ENCODE results near the gene PPFIBP2. TPM values are rescaled to one million over a fixed set of nuclear protein-coding genes. Genes with fewer than 3 reads are reported as not detected.

PPFIBP2 gene
- total RNA-seq, 4 donors from 2014 or later, result 68.2 to 139 (median 76.2) TPM

- Histone ChIP-seq H3K27ac (no peak overlapping the region), H3K9me3 (no peaks in the 10 kb centered on the region), H3K4me3 (no peak overlapping the region), H3K4me1 (peaks cover 32% of the 10 kb centered on the region), H3K36me3 (peaks cover 75% of the 10 kb centered on the region), H3K27me3 (no peaks in the 10 kb centered on the region)
- WGBS, result 74% methylated on average over 6 of the region's 6 CpGs
- TF ChIP-seq POLR2AphosphoS5 (IDR thresholded peaks at IDR 0.05), result no peak
- no peak for TF ChIP-seq EP300 (IDR thresholded peaks at IDR 0.05)
- no peak for TF ChIP-seq POLR2A (IDR thresholded peaks at IDR 0.05)
- no peak for TF ChIP-seq CTCF (IDR thresholded peaks at IDR 0.05)
- DNase-seq (ENCODE audit: low spot score in 2 of 2), result no peak
Measured at GRCh38 chr11:7636350-7636749, 122.6 kb downstream of the PPFIBP2 start.

GRCh38 chr11:7637447-7638157, 123.8 kb downstream of the PPFIBP2 start:
- Histone ChIP-seq H3K4me1 (peaks cover 32% of the 10 kb centered on the region), H3K36me3 (peaks cover 75% of the 10 kb centered on the region), H3K4me3 (no peak overlapping the region), H3K27ac (peak overlapping the region; percentile 80), H3K27me3 (no peaks in the 10 kb centered on the region), H3K9me3 (no peaks in the 10 kb centered on the region)
- 38% methylated on average over 7 of the region's 7 CpGs for WGBS
- TF ChIP-seq POLR2AphosphoS5 (IDR thresholded peaks at IDR 0.05), result no peak
- no peak for TF ChIP-seq EP300 (IDR thresholded peaks at IDR 0.05)
- TF ChIP-seq POLR2A (IDR thresholded peaks at IDR 0.05), result no peak
- TF ChIP-seq CTCF (IDR thresholded peaks at IDR 0.05), result no peak
- no peak for DNase-seq (ENCODE audit: low spot score in 2 of 2)

- no peak overlapping the region for H3K4me3 ChIP-seq
- DNase-seq (ENCODE audit: low spot score in 2 of 2), result no peak
- H3K36me3 ChIP-seq, result peaks cover 69% of the 10 kb centered on the region
- peak overlapping the region; percentile 80 for H3K27ac ChIP-seq
- no peaks in the 10 kb centered on the region for H3K27me3 ChIP-seq
- TF ChIP-seq EP300 (IDR thresholded peaks at IDR 0.05) (no peak), POLR2AphosphoS5 (IDR thresholded peaks at IDR 0.05) (no peak), POLR2A (IDR thresholded peaks at IDR 0.05) (no peak), CTCF (IDR thresholded peaks at IDR 0.05) (no peak)
- 54% methylated on average over 5 of the region's 5 CpGs for WGBS
- peaks cover 35% of the 10 kb centered on the region for H3K4me1 ChIP-seq
- H3K9me3 ChIP-seq, result no peaks in the 10 kb centered on the region
Measured at GRCh38 chr11:7638710-7639642, 125.2 kb downstream of the PPFIBP2 start.

- WGBS, result 43% methylated on average over 5 of the region's 5 CpGs
- H3K4me3 ChIP-seq, result no peak overlapping the region
Measured at GRCh38 chr11:7639643-7640025, 125.8 kb downstream of the PPFIBP2 start.

More at GRCh38 chr11:7639643-7640025, 125.8 kb downstream of the PPFIBP2 start:
- no peaks in the 10 kb centered on the region for H3K27me3 ChIP-seq
- no peak overlapping the region for H3K27ac ChIP-seq
- TF ChIP-seq CTCF (IDR thresholded peaks at IDR 0.05), result no peak
- no peak for TF ChIP-seq EP300 (IDR thresholded peaks at IDR 0.05)
- no peak for TF ChIP-seq POLR2A (IDR thresholded peaks at IDR 0.05)
- no peak for TF ChIP-seq POLR2AphosphoS5 (IDR thresholded peaks at IDR 0.05)
- no peaks in the 10 kb centered on the region for H3K9me3 ChIP-seq
- H3K36me3 ChIP-seq, result peaks cover 66% of the 10 kb centered on the region
- peaks cover 35% of the 10 kb centered on the region for H3K4me1 ChIP-seq
- DNase-seq (ENCODE audit: low spot score in 2 of 2), result no peak
